HepG2 (cell line): ENCODE results near the gene TRIM44. TPM values are rescaled to one million over a fixed set of nuclear protein-coding genes. Genes with fewer than 3 reads are reported as not detected.

Experiments
- ATAC-seq: fragments of 200-7000 bp; cut with Tn5 transposase; 3 replicates; pipeline ENCODE4 v1.9.1; 2020; ENCODE audit warnings: mild to moderate bottlenecking, moderate library complexity
- BruUV-seq: library from RNA; stranded (reverse); fragments of 400-500 nt; replicated peaks from 2 replicates; lab custom pipeline; 2021; lab: Mats Ljungman, UMichigan
- CTCF ChIA-PET: fragments of 300-600 bp; formaldehyde crosslinking; extraction: SDS; loops from one replicate; lab custom pipeline; 2021; ENCODE audit warnings: low total read pairs, inconsistent platforms, low intra/inter-chr PET ratio; lab: Yijun Ruan, JAX
- POLR2A ChIA-PET: fragments of 350-600 bp; sonication (Branson Sonifier 250); formaldehyde crosslinking; loops from one replicate; lab custom pipeline; 2020; ENCODE audit warnings: antibody characterized with exemption, inconsistent platforms; lab: Yijun Ruan, JAX
- DNase-seq: peaks from one replicate; pipeline ENCODE4 v3.0.0-alpha.2; 2015; ENCODE audit warnings: low spot score
- FAIRE-seq: peaks from 3 replicates; lab custom pipeline; 2011; peaks lifted over from hg19 to GRCh38; lab: Jason Lieb, UNC
- H2AFZ ChIP-seq: one replicate; pipeline ENCODE4 v1.6.1; 2011; ENCODE audit warnings: low read length, inconsistent platforms
- H3K27ac ChIP-seq: fragments of 300-600 bp; 3 replicates; pipeline ENCODE4 v1.8.0; 2011; ENCODE audit warnings: mixed run types, mild to moderate bottlenecking, mixed read lengths, low read length, inconsistent platforms; ENCODE audit not compliant: insufficient read depth; ENCODE audit errors: extremely low read length
- H3K27me3 ChIP-seq, 2 experiments: fragments of 200-600 bp in 1 of 2; 2 replicates in 1 of 2; 3 replicates in 1 of 2; pipeline versions ENCODE4 v1.6.0 to v1.8.0; 2011; ENCODE audit warnings: low read length in 2 of 2, mild to moderate bottlenecking in 2 of 2, moderate library complexity in 2 of 2, inconsistent platforms in 1 of 2; ENCODE audit not compliant: insufficient read depth in 2 of 2, control insufficient read depth in 1 of 2
- H3K36me3 ChIP-seq, 2 experiments: fragments of 200-600 bp in 1 of 2; replicated peaks in 1 of 2; 2 replicates in 1 of 2; 3 replicates in 1 of 2; pipeline versions ENCODE4 v1.5.1 to v1.8.0; 2011; ENCODE audit warnings: low read length in 2 of 2, inconsistent platforms in 1 of 2; ENCODE audit not compliant: insufficient read depth in 2 of 2, control insufficient read depth in 1 of 2
- H3K4me1 ChIP-seq: 2 replicates; pipeline ENCODE4 v1.5.1; 2012; ENCODE audit warnings: low read length, inconsistent platforms; ENCODE audit not compliant: insufficient read depth
- H3K4me2 ChIP-seq: 2 replicates; pipeline ENCODE4 v1.6.0; 2011; ENCODE audit warnings: low read depth, low read length, inconsistent platforms
- H3K4me3 ChIP-seq, 3 experiments: fragments of 200-600 bp in 1 of 3; sonication (generic), shearing (Covaris generic) in 1 of 3; replicated peaks in 1 of 3; 2 replicates each; pipeline ENCODE4 v1.5.1; 2011 to 2016; ENCODE audit warnings: low read length in 3 of 3, inconsistent platforms in 2 of 3, low read depth in 2 of 3, mild to moderate bottlenecking in 2 of 3, control low read depth in 1 of 3, mixed read lengths in 1 of 3; ENCODE audit not compliant: insufficient read depth in 1 of 3
- H3K79me2 ChIP-seq: one replicate; pipeline ENCODE4 v1.6.1; 2011; ENCODE audit warnings: low read length, inconsistent platforms; ENCODE audit not compliant: insufficient read depth
- H3K9ac ChIP-seq: 2 replicates; pipeline ENCODE4 v1.6.0; 2011; ENCODE audit warnings: mild to moderate bottlenecking, low read depth, low read length, inconsistent platforms; ENCODE audit not compliant: insufficient read depth
- H3K9me3 ChIP-seq: 2 replicates; pipeline ENCODE4 v1.5.1; 2012; ENCODE audit warnings: mild to moderate bottlenecking, low read length
- H4K20me1 ChIP-seq: 2 replicates; pipeline ENCODE4 v1.6.0; 2011; ENCODE audit warnings: inconsistent platforms, mild to moderate bottlenecking, low read length, moderate library complexity; ENCODE audit not compliant: insufficient read depth
- ATF7 ChIP-seq, 2 experiments: fragments of 450-650 bp in 1 of 2; sonication (generic) in 1 of 2; formaldehyde crosslinking in 1 of 2; IDR thresholded peaks; 2 replicates each; pipeline versions ENCODE4 v1.4.0 to v1.6.1; 2016 to 2020; ENCODE audit warnings: antibody characterized with exemption in 1 of 2, mild to moderate bottlenecking in 1 of 2, missing genetic modification reagents in 1 of 2
- HNF4G ChIP-seq, 2 experiments: sonication (generic) in 1 of 2; formaldehyde crosslinking in 1 of 2; IDR thresholded peaks; 2 replicates each; pipeline versions ENCODE4 v1.4.0 to v1.6.1; 2011 to 2020; ENCODE audit warnings: borderline replicate concordance in 2 of 2, low read depth in 2 of 2, mild to moderate bottlenecking in 2 of 2, low read length in 1 of 2, missing genetic modification reagents in 1 of 2, moderate library complexity in 1 of 2
- MXD4 ChIP-seq: IDR thresholded peaks from 2 replicates; pipeline ENCODE4 v1.6.1; 2016; ENCODE audit warnings: mild to moderate bottlenecking, missing biosample characterization, missing genetic modification reagents
- NFIC ChIP-seq: IDR thresholded peaks from 2 replicates; pipeline ENCODE4 v1.6.1; 2012; ENCODE audit warnings: mild to moderate bottlenecking, low read length, inconsistent platforms
- TBX3 ChIP-seq: fragments of 450-650 bp; IDR thresholded peaks from 2 replicates; pipeline ENCODE4 v1.6.1; 2017; ENCODE audit warnings: antibody characterized with exemption, mild to moderate bottlenecking, inconsistent platforms, borderline replicate concordance
- ZNF382 ChIP-seq: sonication (generic); formaldehyde crosslinking; IDR thresholded peaks from 2 replicates; pipeline ENCODE4 v1.5.0; 2020; ENCODE audit warnings: missing genetic modification reagents, mild to moderate bottlenecking, borderline replicate concordance
- WGBS: methylation state at CpG from one replicate; pipeline ENCODE4 v1.1.6; 2017; ENCODE audit warnings: low lambda C conversion rate; 5-methylcytosine and 5-hydroxymethylcytosine counted together
- in situ Hi-C: cut with HindIII; loops from 2 replicates; pipeline ENCODE4 v1.10.0; 2017; ENCODE audit warnings: low pct_unique_long_range_greater_than_20kb; ENCODE audit not compliant: extremely low pct_ligation_motif_present
- intact Hi-C: fragments of 100-400 bp; cut with micrococcal nuclease; formaldehyde crosslinking; loops from one replicate; pipeline ENCODE4 v1.10.0; 2022; ENCODE audit not compliant: unreplicated experiment
- polyA plus RNA-seq, 8 experiments: library from polyadenylated mRNA; depleted of rRNA in 3 of 8; stranded (reverse) in 7 of 8; unstranded in 1 of 8; fragments of >200 nt; fragmentation: Illumina TruSeq in 4 of 8; extraction: Trizol in 4 of 8; gene quantifications; 2 replicates each; pipeline versions ENCODE4 v1.2.1 to v1.2.3, GENCODE V29; 2011 to 2016; ENCODE audit warnings: low read depth in 4 of 8, missing spikeins in 1 of 8, mixed read lengths in 1 of 8; ENCODE audit not compliant: insufficient read depth in 1 of 8
- total RNA-seq, 5 experiments: library from RNA; depleted of rRNA; stranded (reverse); fragments of >200 nt; fragmentation: Illumina TruSeq; extraction: Trizol; gene quantifications; 2 replicates each; pipeline ENCODE4 v1.2.3, GENCODE V29; 2016; ENCODE audit warnings: low read depth in 1 of 5
- TF ChIP-seq, protein P1 (sequence below): sonication (generic); formaldehyde crosslinking; IDR thresholded peaks from 2 replicates; pipeline ENCODE4 v1.8.1; 2023; ENCODE audit warnings: mild to moderate bottlenecking, missing genetic modification reagents, borderline replicate concordance

The TRIM44 gene
- total and polyA plus RNA-seq, 2 of the 13 experiments (the other 11 are each of a cell fraction or from before 2014, with no cell fraction given) = 22.7 to 50.3 TPM

DNA sequence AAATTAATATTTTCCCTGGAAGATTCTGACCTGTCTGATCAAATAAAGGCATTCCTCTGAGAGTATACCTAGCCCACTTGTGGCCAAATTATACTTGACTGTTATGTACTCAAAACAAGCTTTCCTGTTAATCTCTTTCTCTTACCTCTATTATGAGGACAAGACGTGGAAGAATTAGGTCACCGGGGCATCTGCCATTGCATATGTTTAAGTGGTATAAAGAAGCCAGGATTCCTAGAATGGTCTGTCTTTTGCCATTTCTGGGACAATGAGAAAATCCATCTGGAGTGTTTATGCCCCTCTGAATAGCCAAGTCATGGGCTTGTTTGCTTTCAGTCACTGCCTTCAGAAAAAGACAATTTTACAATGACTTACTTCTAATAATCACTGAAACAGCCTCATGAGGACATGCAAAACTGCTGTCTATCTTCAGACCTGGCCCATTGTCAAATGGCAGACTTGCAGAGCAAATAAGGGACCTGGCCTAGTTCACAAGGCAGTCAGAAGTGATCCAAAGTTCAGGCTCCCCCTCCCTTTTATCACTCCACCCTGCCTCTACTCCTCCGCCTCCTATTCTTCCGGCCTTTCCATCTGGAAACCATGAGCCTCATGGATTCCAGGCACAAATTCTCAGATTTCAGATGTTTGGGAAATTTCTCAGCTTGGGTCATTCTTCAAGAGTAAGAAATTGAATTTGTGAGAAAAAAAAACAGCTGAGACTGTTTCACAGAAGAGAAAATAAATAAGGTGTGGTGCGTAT lies 153.2 kb downstream of the TRIM44 start:
- intact Hi-C loops = no loop called here
- peaks cover 13% of the 10 kb centered on the region; the same call in 1 of the 2 replicates for H3K4me1 ChIP-seq
- peak; percentile 14; the same call in 1 of the 2 replicates for TF ChIP-seq HNF4G (IDR thresholded peaks at IDR 0.05; ENCODE audit: borderline replicate concordance, low read depth, low read length)
- no peak for TF ChIP-seq HNF4G (CRISPR knock-in tag; IDR thresholded peaks at IDR 0.05; ENCODE audit: borderline replicate concordance, low read depth)
- TF ChIP-seq ZNF382 = no peak
- TF ChIP-seq MXD4 (CRISPR knock-in tag) = no peak
- TF ChIP-seq, protein P1, sequence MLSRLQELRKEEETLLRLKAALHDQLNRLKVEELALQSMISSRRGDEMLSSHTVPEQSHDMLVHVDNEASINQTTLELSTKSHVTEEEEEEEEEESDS = no peak
- TF ChIP-seq TBX3 = no peak
- no peak for ATAC-seq
- no peaks in the 10 kb centered on the region for H3K27me3 ChIP-seq
- no TSS peak for BruUV-seq
- H4K20me1 ChIP-seq = no peaks in the 10 kb centered on the region
- no peaks in the 10 kb centered on the region for H3K79me2 ChIP-seq
- CTCF ChIA-PET = no interaction called here
- no peaks in the 10 kb centered on the region for H3K9me3 ChIP-seq
- H3K36me3 ChIP-seq = no peaks in the 10 kb centered on the region
- POLR2A ChIA-PET = no interaction called here
- no peak overlapping the region for H3K4me2 ChIP-seq
- no peak overlapping the region for H3K9ac ChIP-seq
- no peak overlapping the region for H3K4me3 ChIP-seq
- H2AFZ ChIP-seq = no peak overlapping the region
- FAIRE-seq = no peak
- no peak for DNase-seq
- WGBS = 96% methylated on average over 5 of the region's 5 CpGs
- in situ Hi-C loops = no loop called here
- no peak overlapping the region for H3K27ac ChIP-seq

DNA sequence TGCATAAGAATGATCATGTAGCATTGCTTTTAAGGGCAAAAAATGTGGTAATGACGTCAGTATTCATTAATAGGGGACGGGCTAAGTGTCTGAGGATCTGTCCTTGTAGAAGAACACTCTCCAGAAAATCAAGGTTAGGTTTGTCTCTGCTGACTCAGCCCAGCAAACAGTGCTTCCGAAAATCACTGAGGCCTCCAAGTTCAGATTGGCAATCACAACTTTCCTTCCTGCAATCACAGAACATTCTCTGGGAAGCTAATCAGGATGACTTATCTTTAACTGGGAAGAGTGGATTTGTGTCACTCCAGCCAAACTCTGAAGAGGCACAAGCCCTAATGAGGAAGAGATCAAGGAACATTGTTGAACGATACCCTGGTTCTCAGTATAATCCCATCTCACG lies 158.0 kb downstream of the TRIM44 start:
- POLR2A ChIA-PET = no interaction called here

More for the DNA sequence above, 158.0 kb downstream of the TRIM44 start:
- Histone ChIP-seq H4K20me1 (no peaks in the 10 kb centered on the region), H3K4me2 (no peak overlapping the region), H2AFZ (no peak overlapping the region), H3K36me3 (no peaks in the 10 kb centered on the region), H3K9ac (no peak overlapping the region), H3K4me3 (no peak overlapping the region), H3K79me2 (no peaks in the 10 kb centered on the region), H3K4me1 (peaks cover 10% of the 10 kb centered on the region; the same call in 1 of the 2 replicates), H3K27me3 (no peaks in the 10 kb centered on the region), H3K9me3 (no peaks in the 10 kb centered on the region), H3K27ac (no peak overlapping the region)
- TF ChIP-seq ATF7 (IDR thresholded peaks at IDR 0.05) (peak; percentile 12; the same call in 1 of the 2 replicates), ATF7 (CRISPR knock-in tag; IDR thresholded peaks at IDR 0.05) (no peak), NFIC (no peak)
- CTCF ChIA-PET = interaction anchor here (2.2 kb wide), 1 partner anchor 205 kb away, joined by 11 read pairs; no protein-coding TSS in a partner anchor
- no peak for ATAC-seq
- no TSS peak for BruUV-seq
- no peak for DNase-seq
- no peak for FAIRE-seq
- intact Hi-C loops = loop anchor here (5.0 to 10.0 kb wide), 3 partner anchors 106 to 437 kb away; partner anchors contain the start of gene TRIM44
- in situ Hi-C loops = loop anchor here (5.0 kb wide), 2 partner anchors 203 to 447 kb away; partner anchors contain the start of gene FJX1
- 84% methylated on average over 5 of the region's 5 CpGs for WGBS
